Mammary epithelial cell (primary cell): Measurements from ENCODE around the gene UBXN10.

ENCODE experiments used
- EZH2 ChIP-seq: IDR thresholded peaks from 2 replicates; pipeline ENCODE4 v1.6.1; 2012; ENCODE audit warnings: low read length, inconsistent platforms, borderline replicate concordance
- TF ChIP-seq, protein P1 (sequence below), 2 donors: IDR thresholded peaks in 1 of 2; conservative IDR thresholded peaks in 1 of 2; 2 replicates each; pipeline ENCODE4 v1.5.1; 2011 to 2012; ENCODE audit warnings: inconsistent platforms in 2 of 2, low read length in 2 of 2, mild to moderate bottlenecking in 2 of 2, control low read depth in 1 of 2, low read depth in 1 of 2; ENCODE audit not compliant: insufficient read depth in 1 of 2; ENCODE audit errors: extremely low read depth in 1 of 2

DNA sequence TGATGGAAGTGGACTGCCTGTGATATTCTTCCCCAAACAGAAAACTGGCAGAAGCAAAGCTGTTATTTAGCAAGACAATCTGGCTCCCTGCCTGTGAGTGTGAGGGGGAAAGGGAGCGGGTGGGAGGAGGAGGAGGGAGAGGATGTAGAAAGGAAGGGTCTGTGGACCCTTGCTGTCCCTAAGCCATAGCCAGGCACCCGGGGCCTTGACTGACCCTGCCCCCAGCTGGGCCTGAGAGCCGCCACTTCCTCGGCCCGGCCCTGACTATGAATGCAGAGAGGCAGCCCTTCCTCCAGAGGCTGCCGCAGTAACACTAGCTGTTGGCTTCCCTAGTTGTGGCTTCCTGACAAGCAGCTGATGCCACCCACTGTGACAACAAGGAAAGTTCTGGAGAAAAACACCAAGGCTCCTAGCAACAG, 32.9 kb upstream of the UBXN10 start:
- TF ChIP-seq, protein P1, sequence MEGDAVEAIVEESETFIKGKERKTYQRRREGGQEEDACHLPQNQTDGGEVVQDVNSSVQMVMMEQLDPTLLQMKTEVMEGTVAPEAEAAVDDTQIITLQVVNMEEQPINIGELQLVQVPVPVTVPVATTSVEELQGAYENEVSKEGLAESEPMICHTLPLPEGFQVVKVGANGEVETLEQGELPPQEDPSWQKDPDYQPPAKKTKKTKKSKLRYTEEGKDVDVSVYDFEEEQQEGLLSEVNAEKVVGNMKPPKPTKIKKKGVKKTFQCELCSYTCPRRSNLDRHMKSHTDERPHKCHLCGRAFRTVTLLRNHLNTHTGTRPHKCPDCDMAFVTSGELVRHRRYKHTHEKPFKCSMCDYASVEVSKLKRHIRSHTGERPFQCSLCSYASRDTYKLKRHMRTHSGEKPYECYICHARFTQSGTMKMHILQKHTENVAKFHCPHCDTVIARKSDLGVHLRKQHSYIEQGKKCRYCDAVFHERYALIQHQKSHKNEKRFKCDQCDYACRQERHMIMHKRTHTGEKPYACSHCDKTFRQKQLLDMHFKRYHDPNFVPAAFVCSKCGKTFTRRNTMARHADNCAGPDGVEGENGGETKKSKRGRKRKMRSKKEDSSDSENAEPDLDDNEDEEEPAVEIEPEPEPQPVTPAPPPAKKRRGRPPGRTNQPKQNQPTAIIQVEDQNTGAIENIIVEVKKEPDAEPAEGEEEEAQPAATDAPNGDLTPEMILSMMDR (conservative IDR thresholded peaks at IDR 0.05 in 1 of 2, IDR thresholded peaks at IDR 0.05 in 1 of 2; ENCODE audit: extremely low read depth in 1 of 2, insufficient read depth in 1 of 2, low read depth in 1 of 2, low read length in 2 of 2), result no peak
- TF ChIP-seq EZH2, result no peak
